ENCODE data around the gene DIRAS1.

- no peak for TF ChIP-seq CTCF (IDR thresholded peaks at IDR 0.05)
- no peak for TF ChIP-seq POLR2A (IDR thresholded peaks at IDR 0.05)
- TF ChIP-seq EP300 (IDR thresholded peaks at IDR 0.05), result no peak
These were observed 6.4 kb upstream of the DIRAS1 start for GRCh38 chr19:2727640-2727944.
